Measurements from ENCODE around the gene AMZ2. TPM values are rescaled to one million over a fixed set of nuclear protein-coding genes. Genes with fewer than 3 reads are reported as not detected.
A peak's percentile ranks its signal among the peaks of the same experiment; 100 is the strongest.

Gene AMZ2
- total RNA-seq, 1 experiment from 2014 or later, result 54.6 TPM

DNA sequence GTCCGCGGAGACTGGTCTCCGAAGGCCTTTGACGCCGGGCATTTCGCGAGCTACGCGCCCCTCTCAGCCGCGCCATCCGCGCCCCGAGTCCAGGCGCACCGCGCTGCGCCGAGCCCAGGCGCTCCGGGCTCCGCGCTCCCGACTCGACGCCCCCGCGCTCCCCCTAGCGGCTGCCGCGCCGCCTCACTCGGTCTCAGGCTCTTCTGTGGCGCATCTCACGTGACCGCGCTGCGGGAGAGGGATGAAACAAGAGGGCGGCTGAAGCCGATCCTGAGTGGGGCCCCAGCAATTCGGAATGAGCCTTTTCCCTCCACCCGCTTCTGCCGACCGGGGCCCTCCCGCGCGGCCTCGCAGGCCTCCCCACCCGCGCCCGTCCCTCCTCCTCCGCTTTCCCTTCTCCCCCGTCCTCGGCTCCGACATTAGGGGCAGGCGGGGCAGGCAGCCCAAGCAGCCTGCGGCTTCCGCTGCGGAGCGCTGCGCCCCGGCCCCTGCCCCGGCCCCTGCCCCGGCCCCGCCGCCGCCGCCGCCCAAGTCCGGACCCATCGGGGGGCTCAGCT is 42.5 kb upstream of the AMZ2 start (continued):
- TF ChIP-seq ZNF281 (CRISPR knock-in tag; IDR thresholded peaks at IDR 0.05), result no peak
- peak; percentile 90; the same call in 1 of the 2 replicates for TF ChIP-seq TEAD1 (CRISPR knock-in tag; IDR thresholded peaks at IDR 0.05)
- TF ChIP-seq MLX (CRISPR knock-in tag; IDR thresholded peaks at IDR 0.05), result no peak
- TF ChIP-seq ZNF423 (CRISPR knock-in tag; IDR thresholded peaks at IDR 0.05), result peak; percentile 27; the same call in 1 of the 2 replicates
- no peak for TF ChIP-seq GRHL2 (CRISPR knock-in tag; IDR thresholded peaks at IDR 0.05; ENCODE audit: insufficient replicate concordance, severe bottlenecking)
- TF ChIP-seq CREM (CRISPR knock-in tag; IDR thresholded peaks at IDR 0.05), result 0 out of 2 replicates have a peak, but pooled peaks have one; percentile 22
- TF ChIP-seq, protein P1, sequence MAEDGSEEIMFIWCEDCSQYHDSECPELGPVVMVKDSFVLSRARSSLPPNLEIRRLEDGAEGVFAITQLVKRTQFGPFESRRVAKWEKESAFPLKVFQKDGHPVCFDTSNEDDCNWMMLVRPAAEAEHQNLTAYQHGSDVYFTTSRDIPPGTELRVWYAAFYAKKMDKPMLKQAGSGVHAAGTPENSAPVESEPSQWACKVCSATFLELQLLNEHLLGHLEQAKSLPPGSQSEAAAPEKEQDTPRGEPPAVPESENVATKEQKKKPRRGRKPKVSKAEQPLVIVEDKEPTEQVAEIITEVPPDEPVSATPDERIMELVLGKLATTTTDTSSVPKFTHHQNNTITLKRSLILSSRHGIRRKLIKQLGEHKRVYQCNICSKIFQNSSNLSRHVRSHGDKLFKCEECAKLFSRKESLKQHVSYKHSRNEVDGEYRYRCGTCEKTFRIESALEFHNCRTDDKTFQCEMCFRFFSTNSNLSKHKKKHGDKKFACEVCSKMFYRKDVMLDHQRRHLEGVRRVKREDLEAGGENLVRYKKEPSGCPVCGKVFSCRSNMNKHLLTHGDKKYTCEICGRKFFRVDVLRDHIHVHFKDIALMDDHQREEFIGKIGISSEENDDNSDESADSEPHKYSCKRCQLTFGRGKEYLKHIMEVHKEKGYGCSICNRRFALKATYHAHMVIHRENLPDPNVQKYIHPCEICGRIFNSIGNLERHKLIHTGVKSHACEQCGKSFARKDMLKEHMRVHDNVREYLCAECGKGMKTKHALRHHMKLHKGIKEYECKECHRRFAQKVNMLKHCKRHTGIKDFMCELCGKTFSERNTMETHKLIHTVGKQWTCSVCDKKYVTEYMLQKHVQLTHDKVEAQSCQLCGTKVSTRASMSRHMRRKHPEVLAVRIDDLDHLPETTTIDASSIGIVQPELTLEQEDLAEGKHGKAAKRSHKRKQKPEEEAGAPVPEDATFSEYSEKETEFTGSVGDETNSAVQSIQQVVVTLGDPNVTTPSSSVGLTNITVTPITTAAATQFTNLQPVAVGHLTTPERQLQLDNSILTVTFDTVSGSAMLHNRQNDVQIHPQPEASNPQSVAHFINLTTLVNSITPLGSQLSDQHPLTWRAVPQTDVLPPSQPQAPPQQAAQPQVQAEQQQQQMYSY (CRISPR knock-in tag; IDR thresholded peaks at IDR 0.05), result no peak
- TF ChIP-seq CBFB (CRISPR knock-in tag; IDR thresholded peaks at IDR 0.05; ENCODE audit: low read depth), result no peak
- TF ChIP-seq, protein P2, sequence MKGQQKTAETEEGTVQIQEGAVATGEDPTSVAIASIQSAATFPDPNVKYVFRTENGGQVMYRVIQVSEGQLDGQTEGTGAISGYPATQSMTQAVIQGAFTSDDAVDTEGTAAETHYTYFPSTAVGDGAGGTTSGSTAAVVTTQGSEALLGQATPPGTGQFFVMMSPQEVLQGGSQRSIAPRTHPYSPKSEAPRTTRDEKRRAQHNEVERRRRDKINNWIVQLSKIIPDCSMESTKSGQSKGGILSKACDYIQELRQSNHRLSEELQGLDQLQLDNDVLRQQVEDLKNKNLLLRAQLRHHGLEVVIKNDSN (CRISPR knock-in tag; IDR thresholded peaks at IDR 0.05), result peak; percentile 92
- TF ChIP-seq KAT7 (CRISPR knock-in tag; IDR thresholded peaks at IDR 0.05; ENCODE audit: borderline replicate concordance), result peak; percentile 95
- TF ChIP-seq ESRRA (CRISPR knock-in tag; IDR thresholded peaks at IDR 0.05; ENCODE audit: borderline replicate concordance), result 0 out of 2 replicates have a peak, but pooled peaks have one; percentile 39
- TF ChIP-seq, protein P3, sequence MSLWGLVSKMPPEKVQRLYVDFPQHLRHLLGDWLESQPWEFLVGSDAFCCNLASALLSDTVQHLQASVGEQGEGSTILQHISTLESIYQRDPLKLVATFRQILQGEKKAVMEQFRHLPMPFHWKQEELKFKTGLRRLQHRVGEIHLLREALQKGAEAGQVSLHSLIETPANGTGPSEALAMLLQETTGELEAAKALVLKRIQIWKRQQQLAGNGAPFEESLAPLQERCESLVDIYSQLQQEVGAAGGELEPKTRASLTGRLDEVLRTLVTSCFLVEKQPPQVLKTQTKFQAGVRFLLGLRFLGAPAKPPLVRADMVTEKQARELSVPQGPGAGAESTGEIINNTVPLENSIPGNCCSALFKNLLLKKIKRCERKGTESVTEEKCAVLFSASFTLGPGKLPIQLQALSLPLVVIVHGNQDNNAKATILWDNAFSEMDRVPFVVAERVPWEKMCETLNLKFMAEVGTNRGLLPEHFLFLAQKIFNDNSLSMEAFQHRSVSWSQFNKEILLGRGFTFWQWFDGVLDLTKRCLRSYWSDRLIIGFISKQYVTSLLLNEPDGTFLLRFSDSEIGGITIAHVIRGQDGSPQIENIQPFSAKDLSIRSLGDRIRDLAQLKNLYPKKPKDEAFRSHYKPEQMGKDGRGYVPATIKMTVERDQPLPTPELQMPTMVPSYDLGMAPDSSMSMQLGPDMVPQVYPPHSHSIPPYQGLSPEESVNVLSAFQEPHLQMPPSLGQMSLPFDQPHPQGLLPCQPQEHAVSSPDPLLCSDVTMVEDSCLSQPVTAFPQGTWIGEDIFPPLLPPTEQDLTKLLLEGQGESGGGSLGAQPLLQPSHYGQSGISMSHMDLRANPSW (CRISPR knock-in tag; conservative IDR thresholded peaks at IDR 0.05; ENCODE audit: low read depth), result 0 out of 2 replicates have a peak, but pooled peaks have one; percentile 79
- TF ChIP-seq ETV6 (CRISPR knock-in tag; IDR thresholded peaks at IDR 0.05), result peak; percentile 85
- TF ChIP-seq MYBL2 (CRISPR knock-in tag; IDR thresholded peaks at IDR 0.05), result peak; percentile 66; the same call in 1 of the 2 replicates
- peak; percentile 74 for TF ChIP-seq GABPB1 (CRISPR knock-in tag; IDR thresholded peaks at IDR 0.05)
- peak; percentile 40; the same call in 1 of the 2 replicates for TF ChIP-seq FOXP1 (CRISPR knock-in tag; IDR thresholded peaks at IDR 0.05; ENCODE audit: borderline replicate concordance)
- TF ChIP-seq, protein P4, sequence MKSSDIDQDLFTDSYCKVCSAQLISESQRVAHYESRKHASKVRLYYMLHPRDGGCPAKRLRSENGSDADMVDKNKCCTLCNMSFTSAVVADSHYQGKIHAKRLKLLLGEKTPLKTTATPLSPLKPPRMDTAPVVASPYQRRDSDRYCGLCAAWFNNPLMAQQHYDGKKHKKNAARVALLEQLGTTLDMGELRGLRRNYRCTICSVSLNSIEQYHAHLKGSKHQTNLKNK (CRISPR knock-in tag; IDR thresholded peaks at IDR 0.05), result no peak
- TF ChIP-seq, protein P5, sequence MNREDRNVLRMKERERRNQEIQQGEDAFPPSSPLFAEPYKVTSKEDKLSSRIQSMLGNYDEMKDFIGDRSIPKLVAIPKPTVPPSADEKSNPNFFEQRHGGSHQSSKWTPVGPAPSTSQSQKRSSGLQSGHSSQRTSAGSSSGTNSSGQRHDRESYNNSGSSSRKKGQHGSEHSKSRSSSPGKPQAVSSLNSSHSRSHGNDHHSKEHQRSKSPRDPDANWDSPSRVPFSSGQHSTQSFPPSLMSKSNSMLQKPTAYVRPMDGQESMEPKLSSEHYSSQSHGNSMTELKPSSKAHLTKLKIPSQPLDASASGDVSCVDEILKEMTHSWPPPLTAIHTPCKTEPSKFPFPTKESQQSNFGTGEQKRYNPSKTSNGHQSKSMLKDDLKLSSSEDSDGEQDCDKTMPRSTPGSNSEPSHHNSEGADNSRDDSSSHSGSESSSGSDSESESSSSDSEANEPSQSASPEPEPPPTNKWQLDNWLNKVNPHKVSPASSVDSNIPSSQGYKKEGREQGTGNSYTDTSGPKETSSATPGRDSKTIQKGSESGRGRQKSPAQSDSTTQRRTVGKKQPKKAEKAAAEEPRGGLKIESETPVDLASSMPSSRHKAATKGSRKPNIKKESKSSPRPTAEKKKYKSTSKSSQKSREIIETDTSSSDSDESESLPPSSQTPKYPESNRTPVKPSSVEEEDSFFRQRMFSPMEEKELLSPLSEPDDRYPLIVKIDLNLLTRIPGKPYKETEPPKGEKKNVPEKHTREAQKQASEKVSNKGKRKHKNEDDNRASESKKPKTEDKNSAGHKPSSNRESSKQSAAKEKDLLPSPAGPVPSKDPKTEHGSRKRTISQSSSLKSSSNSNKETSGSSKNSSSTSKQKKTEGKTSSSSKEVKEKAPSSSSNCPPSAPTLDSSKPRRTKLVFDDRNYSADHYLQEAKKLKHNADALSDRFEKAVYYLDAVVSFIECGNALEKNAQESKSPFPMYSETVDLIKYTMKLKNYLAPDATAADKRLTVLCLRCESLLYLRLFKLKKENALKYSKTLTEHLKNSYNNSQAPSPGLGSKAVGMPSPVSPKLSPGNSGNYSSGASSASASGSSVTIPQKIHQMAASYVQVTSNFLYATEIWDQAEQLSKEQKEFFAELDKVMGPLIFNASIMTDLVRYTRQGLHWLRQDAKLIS (CRISPR knock-in tag; IDR thresholded peaks at IDR 0.05; ENCODE audit: borderline replicate concordance), result 0 out of 2 replicates have a peak, but pooled peaks have one; percentile 72
- no peak for TF ChIP-seq NFATC4 (CRISPR knock-in tag; IDR thresholded peaks at IDR 0.05)
- TF ChIP-seq, protein P6, sequence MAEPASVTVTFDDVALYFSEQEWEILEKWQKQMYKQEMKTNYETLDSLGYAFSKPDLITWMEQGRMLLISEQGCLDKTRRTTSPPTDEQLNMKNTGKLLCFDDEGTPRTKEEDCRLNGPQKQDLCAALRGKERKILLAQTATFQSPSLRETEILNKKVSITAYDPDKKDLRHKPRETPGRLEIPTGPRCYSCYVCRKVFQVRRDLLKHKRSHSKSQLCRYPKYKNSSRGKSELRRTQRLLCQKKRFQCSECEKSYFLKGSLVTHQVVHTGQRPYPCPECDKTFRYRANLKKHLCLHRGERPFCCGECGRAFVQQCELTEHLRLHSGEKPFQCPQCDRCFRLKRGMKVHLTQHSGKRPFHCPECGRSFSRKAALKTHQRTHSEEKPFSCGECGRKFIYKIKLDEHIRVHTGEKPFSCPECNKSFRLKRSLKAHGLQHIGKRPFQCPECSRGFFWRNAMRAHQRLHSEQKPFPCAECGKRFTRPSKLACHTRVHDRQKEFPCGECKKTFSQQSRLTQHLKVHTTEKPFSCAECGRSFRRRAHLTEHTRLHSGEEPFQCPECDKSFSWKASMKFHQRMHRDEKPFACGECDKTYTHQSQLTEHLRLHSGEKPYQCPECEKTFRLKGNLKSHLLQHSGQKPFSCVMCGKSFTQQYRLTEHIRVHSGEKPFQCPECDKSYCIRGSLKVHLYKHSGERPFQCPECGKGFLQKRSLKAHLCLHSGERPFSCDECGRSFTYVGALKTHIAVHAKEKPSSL (CRISPR knock-in tag; conservative IDR thresholded peaks at IDR 0.05), result no peak
- TF ChIP-seq FOXK1 (CRISPR knock-in tag; IDR thresholded peaks at IDR 0.05), result peak; percentile 76; the same call in 1 of the 2 replicates

All from WTC11 (cell line).